EL (cell line): ENCODE data around the gene DGKH.

ENCODE experiments used
- DNase-seq: peaks from one replicate; pipeline ENCODE4 v3.0.0-alpha.2; 2016

Gene DGKH

DNA sequence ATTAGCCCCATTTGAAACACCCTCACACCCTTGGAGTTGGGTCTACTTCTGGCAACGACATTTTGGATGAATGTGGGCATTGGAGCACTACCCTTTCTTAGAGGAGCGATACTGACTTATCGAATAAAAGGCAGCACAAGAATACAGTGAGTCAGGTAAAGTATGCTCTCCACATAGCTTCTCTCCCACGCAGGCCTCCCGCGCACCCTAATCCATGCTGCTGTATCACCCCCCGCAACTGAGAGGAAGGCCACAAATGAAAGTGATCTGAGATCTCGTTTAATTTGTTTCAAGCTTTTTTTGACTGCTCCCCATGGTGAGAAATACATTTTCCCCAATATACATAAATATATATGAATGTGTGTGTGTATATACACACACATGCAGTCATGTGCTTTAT, 198.1 kb downstream of the DGKH start:
- DNase-seq: no peak

- peak; percentile 40 for DNase-seq
These were observed 199.4 kb downstream of the DGKH start for GRCh38 chr13:42247883-42248282.

GRCh38 chr13:42255886-42256285, 207.4 kb downstream of the DGKH start:
- DNase-seq: no peak

- DNase-seq: no peak
These were observed 210.3 kb downstream of the DGKH start for GRCh38 chr13:42258747-42259146.

DNA sequence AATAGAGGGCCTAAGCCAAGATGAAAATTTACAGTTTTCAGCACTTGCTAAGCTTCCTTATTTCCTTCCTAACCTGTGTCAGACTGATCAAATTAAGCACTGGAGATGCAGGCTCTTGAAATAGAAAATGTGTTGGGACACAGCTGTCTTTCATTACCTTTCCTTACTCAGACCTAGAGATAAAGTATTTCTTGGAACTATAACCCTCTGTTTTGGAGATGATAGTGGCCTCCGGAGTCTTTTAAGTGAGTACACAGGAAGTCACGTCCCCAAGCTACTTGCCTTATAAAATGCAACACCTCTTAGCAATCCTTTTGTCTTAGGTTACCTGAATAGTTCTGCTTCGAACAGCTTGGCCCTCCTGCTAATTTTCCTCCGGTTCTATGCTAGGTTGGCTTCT, 211.1 kb downstream of the DGKH start:
- no peak for DNase-seq

DNA sequence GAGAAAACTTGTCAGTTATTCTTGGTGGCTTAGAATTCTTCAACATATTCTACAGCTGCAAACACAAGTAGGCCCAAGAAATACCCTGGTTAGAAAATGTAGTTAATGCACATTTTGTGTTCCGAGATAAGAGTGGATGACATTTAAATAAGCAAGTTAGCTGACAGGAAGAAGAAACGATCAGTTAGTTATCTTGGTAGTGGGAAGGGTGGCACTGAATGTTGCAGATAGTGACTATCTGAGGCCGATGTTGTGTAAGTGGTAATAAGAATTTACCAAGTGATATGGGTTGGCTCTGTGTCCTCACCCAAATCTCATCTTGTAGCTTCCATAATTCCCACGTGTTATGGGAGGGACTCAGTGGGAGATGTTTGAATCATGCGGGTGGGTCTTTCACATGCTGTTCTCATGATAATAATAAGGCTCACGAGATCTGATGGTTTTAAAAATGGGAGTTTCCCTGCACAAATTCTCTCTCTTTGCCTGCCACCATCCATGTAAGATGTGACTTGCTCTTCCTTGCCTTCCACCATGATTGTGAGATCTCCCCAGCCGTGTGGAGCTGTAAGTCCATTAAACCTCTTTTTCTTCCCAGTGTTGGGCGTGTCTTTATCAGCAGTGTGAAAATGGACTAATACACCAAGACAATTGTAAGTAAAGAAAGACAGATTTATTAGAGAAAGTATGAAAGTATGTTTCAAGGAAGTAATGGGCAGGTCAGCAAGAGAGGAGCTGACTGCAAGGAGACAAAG, 212.6 kb downstream of the DGKH start:
- no peak for DNase-seq

GRCh38 chr13:42266473-42266872, 218.0 kb downstream of the DGKH start:
- DNase-seq: peak; percentile 58

DNA sequence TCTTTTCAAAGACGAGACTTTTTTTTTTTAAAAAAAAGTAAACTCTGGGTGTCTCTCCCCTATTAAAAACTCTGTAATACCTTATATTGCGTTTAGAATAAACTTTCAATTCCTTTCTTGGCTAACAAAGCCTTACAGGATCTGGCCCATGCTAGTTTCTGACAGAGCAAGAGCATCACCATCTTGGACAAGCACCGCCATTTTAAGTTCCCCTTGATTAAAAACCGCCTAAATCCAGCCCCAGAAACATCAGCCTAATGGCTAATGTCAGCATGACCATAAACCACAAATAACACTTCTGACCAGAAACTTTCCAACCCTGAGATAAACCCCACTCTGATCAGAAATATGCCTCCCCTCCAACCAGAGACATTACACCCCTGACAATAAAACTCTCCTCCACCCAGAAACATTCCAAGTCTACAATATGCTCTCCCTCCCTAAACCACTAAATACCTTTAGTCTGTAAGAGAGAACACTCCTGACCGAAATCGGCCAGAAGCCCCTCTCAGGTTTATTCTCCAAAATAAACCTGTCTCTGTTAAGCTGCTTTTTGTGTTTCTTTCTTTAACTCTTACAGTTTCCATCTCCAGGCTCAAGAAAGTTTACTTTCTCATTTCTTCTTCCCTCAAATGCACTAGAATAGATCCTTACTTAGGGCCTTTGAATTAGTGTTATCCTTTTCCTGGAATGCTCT, 221.9 kb downstream of the DGKH start:
- no peak for DNase-seq

DNA sequence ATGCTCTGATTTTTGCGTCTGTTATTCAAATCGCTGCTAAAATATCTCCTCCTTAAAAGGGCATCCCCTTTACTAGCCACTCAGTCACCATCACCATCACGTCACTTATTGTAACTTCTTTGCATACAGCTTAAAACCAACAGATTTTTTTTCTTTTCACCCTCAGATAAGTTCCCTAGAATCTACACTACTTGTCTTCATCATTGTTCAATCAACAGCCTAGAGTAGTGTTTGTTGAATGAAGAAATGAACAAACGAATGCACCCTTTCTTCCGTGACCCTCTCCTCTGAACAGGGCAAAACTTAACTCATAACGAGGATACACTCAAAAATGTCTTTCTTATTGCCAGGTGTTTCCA, 222.4 kb downstream of the DGKH start:
- no peak for DNase-seq

DNA sequence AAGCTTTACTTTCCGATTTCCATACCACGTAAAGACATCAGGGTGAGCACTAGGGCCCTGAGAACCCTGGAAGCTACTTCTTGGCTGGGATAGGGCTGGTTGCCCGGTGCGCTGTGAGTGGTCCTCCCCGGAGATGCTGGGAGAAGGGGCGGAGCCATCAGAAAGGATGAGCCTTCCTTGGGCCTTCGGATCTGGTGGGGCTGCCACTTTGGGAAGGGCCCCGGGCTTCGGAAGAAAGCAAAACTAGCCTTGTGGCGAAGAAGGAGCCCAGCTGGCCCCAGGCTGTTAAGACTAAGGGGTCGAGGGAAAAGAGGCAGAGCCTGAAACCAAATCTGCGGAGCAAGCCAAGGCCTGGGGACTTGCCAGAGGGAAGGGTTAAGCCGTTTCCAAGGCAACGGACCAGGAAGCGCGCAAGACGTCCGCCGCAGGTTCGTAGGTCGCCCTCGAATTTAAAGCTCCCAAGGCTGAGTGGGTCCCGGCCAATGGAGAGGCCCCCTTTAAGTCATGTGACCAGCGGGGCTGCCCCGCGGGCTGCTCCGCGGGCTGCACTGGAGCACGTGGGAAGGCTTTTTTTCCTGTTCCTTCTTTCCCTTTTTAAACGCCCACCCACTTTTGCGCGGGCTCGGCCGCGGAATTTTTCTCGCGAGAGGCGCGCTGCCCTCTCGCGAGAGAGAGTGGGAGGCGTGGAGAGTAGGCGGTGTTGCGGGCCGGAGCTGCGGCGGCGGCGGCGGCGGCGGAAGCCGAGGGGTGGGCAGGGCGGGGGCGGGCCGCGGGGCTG, 223.1 kb downstream of the DGKH start:
- DNase-seq: peak; percentile 99

DNA sequence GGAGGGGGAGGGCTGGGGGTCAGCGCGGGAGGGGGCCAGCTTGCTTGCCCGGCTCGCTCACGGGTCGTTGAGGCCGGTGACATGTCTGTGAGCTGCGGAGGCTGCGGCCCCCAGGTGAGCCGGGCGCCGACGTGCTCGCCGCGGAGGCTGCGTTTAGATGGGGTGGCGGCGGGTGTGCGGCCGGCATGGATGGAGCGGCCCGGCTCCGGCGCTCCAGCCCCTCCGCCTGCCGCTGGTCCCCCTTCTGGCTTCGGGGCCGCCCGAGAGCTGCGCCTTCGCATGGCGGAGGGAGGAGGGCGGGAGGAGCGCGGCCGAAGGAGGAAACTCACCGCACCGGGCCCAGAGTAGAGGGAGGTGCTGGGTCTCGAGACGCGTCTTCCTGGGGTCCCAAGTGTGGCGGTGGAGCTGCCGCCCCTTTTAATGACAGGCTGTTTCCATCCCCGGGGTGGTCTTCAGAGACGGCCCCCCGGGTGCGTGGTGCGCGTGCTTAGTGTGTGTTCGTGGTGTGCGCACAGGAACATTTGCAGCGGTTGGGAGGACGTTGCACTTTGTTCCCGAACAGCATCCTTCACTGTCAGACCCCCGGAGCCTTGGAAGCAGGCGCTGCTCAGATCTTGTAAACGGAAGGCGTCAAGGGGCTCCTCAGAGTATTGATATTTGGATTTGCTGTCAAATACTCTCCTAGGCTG, 223.8 kb downstream of the DGKH start, which contains the start of gene AKAP11:
Gene AKAP11, plus strand, starts transcription at position 38 of the 689 bp plus-strand sequence. CDS start 14,197 bp downstream, outside the sequence.
- DNase-seq: peak; percentile 65

- DNase-seq: no peak
These were observed 224.3 kb downstream of the DGKH start for GRCh38 chr13:42272804-42273175.

GRCh38 chr13:42274386-42275097, 226.1 kb downstream of the DGKH start:
- no peak for DNase-seq

DNA sequence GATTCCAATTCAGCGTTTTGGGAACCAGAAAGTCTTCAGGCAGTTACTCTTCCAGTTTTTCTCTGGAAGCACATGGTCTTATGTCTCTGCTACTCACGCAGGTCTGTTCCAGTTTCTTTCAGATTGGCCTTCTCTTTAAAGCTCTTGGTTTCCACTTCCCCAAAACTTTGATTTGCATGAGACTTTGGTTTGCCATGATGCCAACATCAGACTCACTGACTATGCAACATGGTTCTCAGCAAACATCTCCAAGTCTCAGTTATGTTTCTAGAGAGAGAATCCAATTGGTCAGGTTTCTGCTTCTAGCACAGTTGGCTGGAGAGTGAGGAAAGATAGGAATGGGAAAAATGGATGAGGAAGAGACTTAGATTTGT, 226.6 kb downstream of the DGKH start:
- DNase-seq: no peak

DNA sequence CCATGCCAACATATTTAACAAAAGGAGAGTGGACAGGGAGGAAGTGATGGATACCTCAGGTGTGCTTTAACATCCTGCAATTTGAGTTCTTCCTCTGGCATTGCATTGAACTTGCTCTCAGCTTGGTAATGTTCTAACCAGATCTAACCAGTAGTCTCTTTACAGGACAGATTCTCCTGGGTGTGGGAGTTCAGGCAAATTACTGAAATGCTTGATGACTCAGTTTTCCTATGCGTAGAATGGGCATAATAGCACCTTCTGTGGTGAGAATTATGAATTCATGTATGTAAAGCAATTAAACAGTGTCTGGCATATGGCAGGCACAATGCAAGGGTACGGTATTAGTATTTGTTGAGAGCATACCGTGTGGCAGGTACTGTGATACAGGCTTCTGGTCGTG, 227.1 kb downstream of the DGKH start:
- no peak for DNase-seq

DNA sequence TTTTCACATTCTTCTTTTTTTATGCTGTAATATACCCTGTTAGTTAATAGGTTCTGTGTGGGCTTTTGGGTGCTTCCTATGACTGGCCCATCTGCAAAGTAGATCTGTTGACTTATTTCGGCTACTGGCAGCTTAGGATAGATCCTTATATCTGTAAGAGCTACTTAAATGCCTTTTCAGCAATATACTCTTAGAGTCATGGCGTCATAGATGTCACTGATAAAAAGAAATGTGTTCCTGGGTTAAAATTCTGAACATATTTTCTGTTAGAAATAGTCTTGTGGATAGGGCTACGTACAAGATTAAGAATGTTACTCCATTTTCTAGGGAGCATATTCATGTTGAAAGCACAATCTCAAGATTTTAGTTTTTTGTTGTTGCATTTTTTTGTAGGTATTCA, 228.2 kb downstream of the DGKH start:
- peak; percentile 21 for DNase-seq

DNA sequence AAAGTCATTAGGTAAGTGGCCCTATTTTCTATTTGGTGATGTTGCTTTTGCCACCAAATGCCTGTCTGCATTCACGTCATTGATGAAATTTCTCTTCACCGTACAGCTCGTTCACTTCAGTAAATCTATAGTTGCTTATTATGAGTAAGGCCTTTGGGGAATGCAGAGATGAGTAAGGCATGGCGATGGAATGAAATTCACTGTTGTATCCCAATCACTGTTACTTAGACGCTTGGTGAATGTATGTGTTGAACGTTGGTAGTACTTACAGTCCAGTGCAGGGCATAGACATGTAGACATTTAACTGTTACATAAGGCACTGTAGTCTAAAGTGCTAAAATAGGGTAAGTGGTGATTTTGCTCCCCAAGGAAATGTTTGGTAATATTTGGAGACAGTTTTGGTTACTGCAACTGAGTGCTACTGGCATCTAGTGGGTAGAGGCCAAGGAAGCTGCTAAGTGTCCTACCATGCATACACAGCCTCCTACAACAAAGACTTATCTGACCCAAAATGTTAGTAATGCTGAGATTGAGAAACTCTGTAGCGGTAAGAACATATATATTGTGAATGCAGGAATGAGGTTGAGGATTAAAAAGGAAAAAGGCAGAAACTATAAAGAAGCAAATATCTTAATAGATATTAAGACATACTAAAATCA, 229.3 kb downstream of the DGKH start:
- DNase-seq: no peak

- DNase-seq: no peak
These were observed 230.6 kb downstream of the DGKH start for GRCh38 chr13:42279080-42279479.

DNA sequence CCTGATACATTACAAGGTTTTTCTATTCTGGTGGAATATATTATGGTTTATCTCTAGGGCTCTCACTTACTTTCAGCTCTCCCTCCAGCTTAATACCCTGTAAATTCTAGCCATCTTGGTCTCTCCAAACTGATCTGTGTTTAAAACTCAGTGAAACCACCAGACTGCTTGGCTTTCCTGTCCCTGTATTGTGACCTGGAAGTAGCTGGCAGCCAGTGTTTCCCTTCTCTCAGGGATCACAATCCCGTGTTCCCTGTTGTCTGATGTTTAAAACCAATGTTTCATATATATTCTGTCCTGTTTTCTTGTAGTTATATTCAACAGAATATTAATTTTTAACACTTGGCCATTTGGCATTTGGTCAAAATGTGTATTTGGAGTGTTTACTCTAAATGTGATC, 231.5 kb downstream of the DGKH start:
- no peak for DNase-seq

- no peak for DNase-seq
These were observed 232.1 kb downstream of the DGKH start for GRCh38 chr13:42280537-42280936.

GRCh38 chr13:42283574-42283973, 235.1 kb downstream of the DGKH start:
- no peak for DNase-seq

DNA sequence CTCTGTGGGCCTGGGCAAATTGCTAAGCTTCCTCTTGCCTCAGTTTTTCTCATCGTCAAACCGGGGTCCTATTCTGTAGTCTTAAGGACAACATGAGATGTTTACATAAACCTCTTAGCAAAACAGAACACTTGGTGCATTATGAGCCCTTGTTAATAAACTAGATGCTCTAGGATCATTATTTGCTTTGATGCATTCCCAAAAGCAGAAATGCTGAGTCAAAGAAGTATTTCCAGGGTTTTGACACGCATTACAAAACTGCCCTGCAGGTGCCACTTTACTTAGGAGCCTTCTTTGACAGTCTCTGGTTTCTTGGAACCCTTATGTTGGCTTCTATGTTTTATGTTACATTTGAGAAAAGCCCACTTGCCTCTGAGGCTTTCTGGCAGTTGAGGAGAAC, 235.6 kb downstream of the DGKH start:
- DNase-seq: no peak
